GM06990 (cell line): Measurements from ENCODE around the gene HMGCL.
"Not testable (repeated sequence)": the region's sequence is repeated elsewhere in the genome, so short reads cannot be mapped to it uniquely, and the experiment has no call there.

Source experiments
- DNase-seq: peaks from one replicate; pipeline ENCODE4 v3.0.0-alpha.2; 2011; ENCODE audit not compliant: insufficient read length; ENCODE audit errors: extremely low read depth
- H3K27me3 ChIP-seq: replicated peaks from 2 replicates; pipeline ENCODE4 v1.6.0; 2011; ENCODE audit warnings: low read length; ENCODE audit not compliant: control insufficient read depth, insufficient read depth
- H3K36me3 ChIP-seq: 2 replicates; pipeline ENCODE4 v1.5.1; 2011; ENCODE audit warnings: low read length; ENCODE audit not compliant: control insufficient read depth, insufficient read depth
- H3K4me3 ChIP-seq: replicated peaks from 2 replicates; pipeline ENCODE4 v1.5.1; 2011; ENCODE audit warnings: low read depth, mild to moderate bottlenecking, control low read depth, low read length
- TF ChIP-seq, protein P1 (sequence below): IDR thresholded peaks from 2 replicates; pipeline ENCODE4 v1.5.1; 2011; ENCODE audit warnings: low read length, control low read depth, mild to moderate bottlenecking, inconsistent platforms; ENCODE audit not compliant: insufficient read depth, poor library complexity, severe bottlenecking

HMGCL gene

DNA sequence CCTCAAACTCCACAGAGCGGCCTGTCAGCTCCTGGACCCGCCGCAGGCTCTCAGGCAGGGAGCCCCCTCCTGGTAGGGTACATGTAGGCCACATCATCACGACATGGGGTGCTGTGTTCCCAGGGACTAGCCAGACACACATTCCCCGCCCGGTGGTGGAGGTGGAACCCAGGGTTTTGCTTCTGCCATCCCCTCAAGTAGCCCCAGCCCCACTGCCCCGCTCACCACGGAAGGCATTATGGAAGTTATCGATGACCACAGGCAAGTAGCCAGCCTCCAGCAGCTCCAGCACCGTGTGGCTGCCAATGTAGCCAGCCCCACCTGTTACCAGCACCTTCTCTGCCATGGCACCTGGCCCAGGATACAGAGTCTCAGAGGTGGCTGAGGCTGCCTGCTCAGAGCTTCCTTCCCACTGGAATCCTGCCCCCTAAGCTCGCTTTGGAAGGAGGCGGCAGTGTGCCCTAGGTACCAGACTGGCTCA lies 26.5 kb downstream of the HMGCL start:
- no peak overlapping the region for H3K4me3 ChIP-seq
- no peaks in the 10 kb centered on the region for H3K27me3 ChIP-seq
- peaks cover 19% of the 10 kb centered on the region for H3K36me3 ChIP-seq
- no peak for DNase-seq
- TF ChIP-seq, protein P1, sequence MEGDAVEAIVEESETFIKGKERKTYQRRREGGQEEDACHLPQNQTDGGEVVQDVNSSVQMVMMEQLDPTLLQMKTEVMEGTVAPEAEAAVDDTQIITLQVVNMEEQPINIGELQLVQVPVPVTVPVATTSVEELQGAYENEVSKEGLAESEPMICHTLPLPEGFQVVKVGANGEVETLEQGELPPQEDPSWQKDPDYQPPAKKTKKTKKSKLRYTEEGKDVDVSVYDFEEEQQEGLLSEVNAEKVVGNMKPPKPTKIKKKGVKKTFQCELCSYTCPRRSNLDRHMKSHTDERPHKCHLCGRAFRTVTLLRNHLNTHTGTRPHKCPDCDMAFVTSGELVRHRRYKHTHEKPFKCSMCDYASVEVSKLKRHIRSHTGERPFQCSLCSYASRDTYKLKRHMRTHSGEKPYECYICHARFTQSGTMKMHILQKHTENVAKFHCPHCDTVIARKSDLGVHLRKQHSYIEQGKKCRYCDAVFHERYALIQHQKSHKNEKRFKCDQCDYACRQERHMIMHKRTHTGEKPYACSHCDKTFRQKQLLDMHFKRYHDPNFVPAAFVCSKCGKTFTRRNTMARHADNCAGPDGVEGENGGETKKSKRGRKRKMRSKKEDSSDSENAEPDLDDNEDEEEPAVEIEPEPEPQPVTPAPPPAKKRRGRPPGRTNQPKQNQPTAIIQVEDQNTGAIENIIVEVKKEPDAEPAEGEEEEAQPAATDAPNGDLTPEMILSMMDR: peak; percentile 26

DNA sequence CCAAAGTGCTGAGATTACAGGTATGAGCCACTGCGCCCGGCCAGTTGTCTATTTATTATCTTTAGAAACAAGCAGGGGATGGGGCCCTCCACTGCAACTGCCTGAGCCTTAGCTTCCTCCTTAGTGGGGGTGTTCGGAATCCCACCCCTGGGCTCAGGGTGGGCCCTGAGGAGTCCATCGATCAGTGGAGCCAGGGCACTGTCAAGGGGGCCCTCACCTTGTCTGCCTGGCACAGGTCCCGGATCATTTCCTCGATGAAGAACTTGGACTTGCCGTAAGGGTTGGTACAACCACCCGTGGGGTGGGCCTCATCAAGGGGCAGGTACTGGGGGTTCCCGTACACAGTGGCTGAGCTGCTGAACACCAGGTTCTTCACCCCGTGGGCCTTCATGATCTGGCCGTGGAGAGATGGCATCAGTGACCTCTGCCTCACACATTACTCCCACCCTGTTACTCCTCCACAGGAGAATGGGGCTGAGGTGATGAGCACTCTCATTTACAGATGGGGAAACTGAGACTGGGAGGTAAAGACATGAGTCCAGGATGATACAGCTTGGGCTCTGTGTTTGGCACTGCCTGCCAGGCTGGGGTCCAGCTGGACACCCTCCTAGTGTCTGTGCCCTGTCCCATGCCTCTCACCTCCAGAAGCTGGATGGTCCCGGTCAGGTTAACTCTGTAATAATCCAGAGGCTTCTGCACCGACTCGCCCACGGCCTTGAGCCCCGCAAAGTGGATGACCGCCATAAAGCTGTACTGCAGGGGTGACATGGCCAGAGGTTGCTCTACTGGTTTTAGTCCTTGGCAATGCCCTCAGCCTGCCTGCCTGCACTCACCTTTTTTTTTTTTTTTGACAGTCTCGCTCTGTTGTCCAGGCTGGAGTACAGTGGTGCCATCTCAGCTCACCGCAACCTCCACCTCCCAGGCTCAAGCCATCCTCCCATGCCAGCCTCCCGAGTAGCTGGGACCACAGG lies 27.5 kb downstream of the HMGCL start:
- TF ChIP-seq, protein P1: no peak
- peaks cover 23% of the 10 kb centered on the region for H3K36me3 ChIP-seq

DNA sequence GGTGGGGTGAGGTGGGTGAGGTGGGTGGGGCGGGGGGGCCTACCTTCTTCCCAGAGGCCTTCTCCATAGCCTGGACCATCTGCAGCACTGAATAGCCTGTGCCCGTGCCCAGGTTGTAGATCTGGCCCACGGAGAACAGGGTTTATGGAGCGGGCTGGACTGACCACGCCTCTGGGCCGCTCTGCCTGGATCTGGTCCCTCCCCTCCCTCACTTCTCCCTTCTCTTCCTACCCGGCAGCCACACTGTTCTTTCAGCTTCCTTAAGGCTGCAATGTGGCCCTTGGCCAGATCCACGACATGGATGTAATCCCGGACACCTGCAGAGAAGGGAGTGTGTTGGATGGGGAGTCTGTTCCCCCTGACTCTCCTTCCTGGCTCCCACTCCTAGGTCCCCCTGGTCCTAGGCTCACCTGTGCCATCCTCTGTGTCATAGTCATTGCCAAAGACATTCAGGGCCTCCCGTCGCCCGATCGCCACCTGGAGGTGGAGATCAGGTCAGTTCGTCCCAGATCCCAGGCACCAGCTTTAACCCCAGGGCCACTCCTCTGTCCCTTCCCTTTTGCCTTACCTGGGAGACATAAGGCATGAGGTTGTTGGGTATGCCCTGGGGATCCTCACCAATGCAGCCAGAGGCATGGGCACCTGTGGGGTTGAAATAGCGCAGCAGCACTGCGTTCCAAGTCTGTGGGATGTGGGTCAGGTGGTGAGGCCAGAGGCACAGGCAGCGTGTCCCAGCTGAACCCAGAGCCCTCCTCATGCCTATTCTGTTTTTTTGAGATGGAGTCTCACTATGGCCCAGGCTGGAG lies 28.6 kb downstream of the HMGCL start:
- DNase-seq: no peak
- TF ChIP-seq, protein P1: peak; percentile 10
- Histone ChIP-seq H3K4me3 (no peak overlapping the region), H3K27me3 (no peaks in the 10 kb centered on the region), H3K36me3 (peaks cover 23% of the 10 kb centered on the region)

More for the DNA sequence above, 27.5 kb downstream of the HMGCL start:
- Histone ChIP-seq H3K27me3 (no peaks in the 10 kb centered on the region), H3K4me3 (no peak overlapping the region)
- no peak for DNase-seq

DNA sequence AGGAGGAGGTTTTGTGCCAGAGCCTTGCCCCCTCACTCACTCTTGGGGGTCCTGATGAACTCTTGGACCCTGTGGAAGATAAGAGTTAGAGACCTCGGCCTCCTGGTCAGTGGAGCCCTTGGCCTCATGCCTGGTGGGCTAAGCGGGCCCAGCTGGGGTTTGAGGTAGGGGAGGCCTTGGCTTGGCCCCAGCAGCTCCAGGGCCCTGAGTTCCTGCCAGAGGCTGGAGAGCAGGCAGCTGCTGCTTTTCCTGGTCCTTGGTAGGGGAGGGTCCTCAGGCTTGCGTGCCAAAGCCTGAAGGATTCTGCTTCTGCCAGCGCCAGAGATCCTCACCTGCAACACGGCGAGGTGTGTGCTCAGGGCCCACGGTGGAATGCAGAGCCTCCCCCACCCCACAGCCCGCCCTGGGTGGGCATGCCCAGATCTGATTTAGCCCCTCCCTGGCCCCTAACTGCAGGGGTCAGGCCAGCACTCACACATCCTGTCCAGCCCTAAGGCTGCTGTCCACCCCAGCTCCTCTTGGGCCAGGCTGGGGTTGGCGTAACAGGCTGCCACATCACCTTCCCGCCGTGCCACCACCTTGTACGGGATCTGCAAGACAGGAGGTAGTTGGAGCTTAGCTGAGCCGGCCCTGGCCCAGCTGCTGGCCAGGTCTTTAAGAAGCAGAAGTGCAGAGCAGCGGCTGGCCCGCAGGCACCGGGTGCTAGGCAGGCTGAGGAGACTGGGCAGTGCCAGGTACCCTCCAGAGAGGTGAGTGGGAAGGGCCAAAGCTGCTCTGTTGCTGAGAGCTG lies 29.4 kb downstream of the HMGCL start:
- TF ChIP-seq, protein P1: no peak
- no peak for DNase-seq
- Histone ChIP-seq H3K36me3 (peaks cover 23% of the 10 kb centered on the region), H3K27me3 (no peaks in the 10 kb centered on the region), H3K4me3 (no peak overlapping the region)

DNA sequence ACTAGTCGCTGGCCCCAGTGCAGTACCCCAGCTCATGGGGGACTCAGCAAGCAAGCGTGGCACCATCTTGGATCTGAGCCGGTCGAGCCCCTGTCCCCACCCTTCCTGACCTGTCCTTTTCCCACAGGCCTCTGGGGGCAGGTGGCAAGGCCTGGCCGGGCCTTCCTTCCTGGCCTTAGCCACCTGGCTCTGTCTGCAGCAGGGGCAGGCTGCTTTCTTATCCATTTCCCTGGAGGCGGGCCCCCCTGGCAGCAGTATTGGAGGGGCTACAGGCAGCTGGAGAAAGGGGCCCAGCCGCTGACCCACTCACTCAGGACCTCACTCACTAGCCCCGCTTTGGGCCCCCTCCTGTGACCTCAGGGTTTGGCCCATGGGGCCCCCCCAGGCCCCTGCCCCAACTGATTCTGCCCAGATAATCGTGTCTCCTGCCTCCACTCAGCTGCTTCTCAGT lies 30.5 kb downstream of the HMGCL start:
- not testable (repeated sequence) for DNase-seq, H3K27me3 ChIP-seq, H3K4me3 ChIP-seq
- H3K36me3 ChIP-seq: peaks cover 23% of the 10 kb centered on the region
